DOHH2 (cell line): Measurements from ENCODE around the gene NAA25.

Experiments used
- CTCF ChIP-seq: fragments of 200-600 bp; sonication (generic); IDR thresholded peaks from one replicate; pipeline ENCODE4 v1.5.1; 2014; ENCODE audit warnings: antibody characterized with exemption, mild to moderate bottlenecking, low read depth, low read length; ENCODE audit not compliant: poor library complexity, severe bottlenecking
- EZH2phosphoT487 ChIP-seq: fragments of 200-600 bp; sonication (generic); IDR thresholded peaks from 2 replicates; pipeline ENCODE4 v1.6.1; 2017; ENCODE audit warnings: borderline replicate concordance, mild to moderate bottlenecking, antibody characterized with exemption, low read length, moderate library complexity, mixed read lengths

DNA sequence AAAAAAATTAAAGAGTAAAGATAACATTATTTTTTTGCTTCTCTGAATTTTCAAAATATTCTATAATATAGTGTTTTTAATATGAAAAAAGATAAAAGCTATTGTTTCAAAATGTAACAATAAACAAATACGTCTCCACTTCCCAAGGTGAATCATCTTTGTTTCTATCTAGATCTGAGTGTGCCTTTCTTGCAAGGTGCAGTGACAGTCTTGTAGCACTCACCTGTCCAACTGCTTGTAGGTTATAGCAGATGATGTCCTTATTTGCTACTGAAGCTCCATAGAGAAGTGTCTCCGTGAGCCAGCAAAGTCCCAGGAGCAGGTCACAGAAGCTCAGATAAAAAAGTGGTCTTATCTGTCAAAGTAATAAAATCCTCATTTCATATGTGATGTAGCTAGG, 117.0 kb downstream of the NAA25 start:
- TF ChIP-seq CTCF (no peak), EZH2phosphoT487 (no peak)
